Measurements from ENCODE around the gene TLE2. TPM values are rescaled to one million over a fixed set of nuclear protein-coding genes. Genes with fewer than 3 reads are reported as not detected.
"Not testable (repeated sequence)": the region's sequence is repeated elsewhere in the genome, so short reads cannot be mapped to it uniquely, and the experiment has no call there.

The TLE2 gene
- total and polyA plus RNA-seq, 2 of the 4 experiments (the other 2 are of a cell fraction): under 0.01 to 0.41 TPM

- H3K14ac ChIP-seq (replicated peaks; ENCODE audit: low read depth, low read length); H3K56ac ChIP-seq (ENCODE audit: extremely low read depth, insufficient read depth, low read length); intact Hi-C loops (cut with micrococcal nuclease); H3K27me3 ChIP-seq (ENCODE audit: control insufficient read depth, insufficient read depth, low read length); H2BK15ac ChIP-seq (ENCODE audit: low read depth, low read length); dilution Hi-C loops (cut with HindIII; ENCODE audit: low sequenced_read_pairs, unreplicated experiment); DNase-seq; H4K20me1 ChIP-seq (ENCODE audit: insufficient read depth, low read length); H2BK120ac ChIP-seq (ENCODE audit: low read depth, low read length); H3K4me3 ChIP-seq (ENCODE audit: insufficient read depth, low read depth, low read length); H3K79me1 ChIP-seq (ENCODE audit: low read depth in 1 of 2, low read length in 2 of 2); H4K91ac ChIP-seq (ENCODE audit: insufficient read depth, low read depth, low read length); H3K4ac ChIP-seq (ENCODE audit: low read depth, low read length); H3K9me1 ChIP-seq (ENCODE audit: insufficient read depth, low read length); H3K27ac ChIP-seq (ENCODE audit: insufficient read depth, low read length); ATAC-seq (ENCODE audit: low read depth); H3K23ac ChIP-seq (ENCODE audit: low read depth, low read length); H3K9me3 ChIP-seq (ENCODE audit: control insufficient read depth, insufficient read depth, low read length); H3K9ac ChIP-seq (ENCODE audit: low read depth, low read length); H4K8ac ChIP-seq (ENCODE audit: low read depth in 2 of 2, low read length in 2 of 2); H2AK5ac ChIP-seq (ENCODE audit: low read depth, low read length); H2BK5ac ChIP-seq (ENCODE audit: low read depth, low read length, poor library complexity, severe bottlenecking); H3K36me3 ChIP-seq (ENCODE audit: control insufficient read depth, insufficient read depth, low read length); H3K18ac ChIP-seq (ENCODE audit: low read depth, low read length); in situ Hi-C loops (cut with MboI; ENCODE audit: low sequenced_read_pairs); CTCF ChIA-PET; H2BK20ac ChIP-seq (ENCODE audit: low read depth, low read length); H3K4me2 ChIP-seq (ENCODE audit: low read depth, low read length); BruUV-seq (replicated peaks); H4K5ac ChIP-seq (ENCODE audit: low read depth, low read length): not testable (repeated sequence)
- peaks cover 12% of the 10 kb centered on the region for H3K4me1 ChIP-seq (ENCODE audit: control insufficient read depth, insufficient read depth, low read length)
- POLR2A ChIA-PET (ENCODE audit: unreplicated experiment): interaction anchor here (0.6 kb wide), 1 partner anchor 9 kb away, joined by 3 read pairs; no protein-coding TSS in a partner anchor
- peak overlapping the region; percentile 33 for H2AK9ac ChIP-seq (replicated peaks; ENCODE audit: low read depth, low read length, poor library complexity)
- H2AFZ ChIP-seq (replicated peaks; ENCODE audit: low read length, poor library complexity): peak overlapping the region; percentile 41
- no CpG with 5 or more reads among the region's 14 CpGs for WGBS, 2 experiments (ENCODE audit: extremely low coverage in 2 of 2, insufficient read length in 1 of 2)
Observed at GRCh38 chr19:3036977-3037544, 8.0 kb upstream of the TLE2 start.
